Globus pallidus (tissue), 1 donor: ENCODE results near the gene C20orf141.
"Not testable (repeated sequence)": the region's sequence is repeated elsewhere in the genome, so short reads cannot be mapped to it uniquely, and the experiment has no call there.

Source experiments
- DNase-seq: peaks from one replicate; pipeline ENCODE4 v3.0.0-alpha.2; 2015; ENCODE audit warnings: low spot score

The C20orf141 gene, protein sequence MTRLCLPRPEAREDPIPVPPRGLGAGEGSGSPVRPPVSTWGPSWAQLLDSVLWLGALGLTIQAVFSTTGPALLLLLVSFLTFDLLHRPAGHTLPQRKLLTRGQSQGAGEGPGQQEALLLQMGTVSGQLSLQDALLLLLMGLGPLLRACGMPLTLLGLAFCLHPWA

DNA sequence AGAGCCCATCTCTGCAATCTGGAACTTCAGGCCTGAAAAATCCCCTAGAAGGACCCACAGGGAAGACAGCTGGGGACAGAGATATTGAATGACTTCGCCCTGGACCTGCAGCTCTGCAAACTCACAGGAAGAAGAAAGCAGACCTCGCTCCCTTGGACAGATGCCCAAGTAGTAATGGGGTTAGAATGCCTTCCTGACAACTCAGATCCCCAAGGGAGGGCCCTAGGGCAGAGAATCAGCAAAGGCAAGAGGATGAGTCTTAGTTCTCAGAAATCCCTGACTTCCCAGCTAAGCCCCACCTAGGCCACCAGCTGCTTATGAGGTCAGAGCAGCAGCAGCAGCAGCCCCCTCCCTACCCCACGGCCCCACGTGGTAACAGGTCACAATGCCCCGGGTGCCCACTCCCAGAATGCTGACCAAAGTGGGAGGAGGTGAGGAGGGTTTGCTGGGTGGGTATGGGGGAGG is at the start of gene C20orf141:
Gene C20orf141 (plus strand): TSS at position 401 of the 465 bp plus-strand sequence. CDS start 198 bp downstream, outside the sequence.
- DNase-seq = no peak

DNA sequence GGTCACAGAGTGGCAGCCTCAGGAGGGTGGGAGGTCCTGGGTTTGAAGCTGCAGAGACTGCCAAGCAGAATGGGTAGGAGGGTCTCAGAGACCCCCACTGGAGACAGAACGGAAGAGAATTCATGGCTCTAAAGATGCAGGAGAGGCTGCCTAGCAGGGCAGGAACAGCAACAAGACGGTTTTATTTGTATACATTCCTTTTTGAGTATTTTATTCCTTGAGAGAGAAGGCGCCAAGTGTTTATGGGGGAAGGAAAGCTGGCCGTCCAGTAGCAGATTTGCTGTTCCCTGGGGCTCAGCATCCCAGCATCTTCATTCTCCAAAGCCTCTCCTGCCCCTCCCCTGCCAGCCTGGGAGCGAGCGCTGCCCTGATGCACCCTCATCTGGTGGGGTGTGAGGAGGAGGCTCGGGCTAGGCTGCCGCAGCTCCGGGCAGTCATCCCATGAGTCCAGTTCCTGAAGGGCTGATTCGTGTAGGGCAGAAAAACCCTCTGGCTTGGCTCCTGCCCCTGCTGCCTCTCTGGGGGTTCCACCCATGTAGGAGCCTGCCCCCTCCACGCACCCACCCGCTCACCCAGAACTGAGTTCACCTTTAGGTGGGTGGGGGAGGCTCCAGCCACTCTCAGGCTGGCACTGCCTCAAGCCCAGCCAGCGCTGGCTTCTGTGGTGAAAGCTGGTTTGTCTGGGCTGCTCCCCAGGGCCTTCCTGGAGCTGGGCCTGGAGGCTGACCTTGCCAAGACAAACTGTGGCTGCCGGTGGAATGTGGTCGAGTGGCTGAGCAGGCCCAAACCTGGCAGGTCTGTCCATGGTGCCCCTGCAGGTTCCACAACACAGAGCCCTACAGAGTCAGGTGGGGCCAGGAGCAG is 46.8 kb upstream of the C20orf141 start:
- no peak for DNase-seq

DNA sequence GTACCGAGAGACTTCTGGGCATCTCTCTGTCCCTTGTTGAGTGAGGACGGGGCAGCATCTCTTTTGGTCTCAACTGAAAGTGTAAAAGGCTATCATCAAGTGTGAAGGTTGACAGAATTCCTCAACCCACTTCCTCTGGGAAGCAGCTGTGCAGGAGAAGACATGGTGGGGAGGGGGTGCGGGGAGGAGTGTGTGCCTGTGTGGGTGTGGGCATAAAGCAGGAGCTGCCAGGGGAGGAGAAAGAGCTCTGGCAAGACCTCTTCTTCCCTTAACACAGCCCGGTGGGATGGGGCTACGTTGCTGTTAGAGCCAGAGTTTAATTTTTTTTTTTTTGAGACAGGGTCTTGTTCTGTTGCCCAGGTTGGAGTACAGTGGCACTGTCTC is 46.2 kb upstream of the C20orf141 start:
- no peak for DNase-seq

DNA sequence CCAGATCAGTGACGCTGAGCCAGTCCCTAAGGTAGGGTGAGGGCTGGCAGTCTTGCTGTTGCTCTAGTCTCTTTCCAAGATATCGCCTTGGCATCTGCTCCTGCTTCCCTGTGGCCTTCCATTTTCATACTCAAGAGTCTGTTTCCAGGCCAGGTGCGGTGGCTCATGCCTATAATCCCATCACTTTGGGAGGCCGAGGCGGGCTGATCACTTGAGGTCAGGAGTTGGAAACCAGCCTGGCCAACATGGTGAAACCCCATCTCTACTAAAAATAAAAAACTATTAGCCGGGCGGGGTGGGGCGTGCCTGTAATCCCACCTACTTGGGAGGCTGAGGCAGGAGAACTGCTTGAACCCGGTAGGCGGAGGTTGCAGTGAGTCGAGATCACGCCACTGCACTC is 44.7 kb upstream of the C20orf141 start:
- DNase-seq = not testable (repeated sequence)

DNA sequence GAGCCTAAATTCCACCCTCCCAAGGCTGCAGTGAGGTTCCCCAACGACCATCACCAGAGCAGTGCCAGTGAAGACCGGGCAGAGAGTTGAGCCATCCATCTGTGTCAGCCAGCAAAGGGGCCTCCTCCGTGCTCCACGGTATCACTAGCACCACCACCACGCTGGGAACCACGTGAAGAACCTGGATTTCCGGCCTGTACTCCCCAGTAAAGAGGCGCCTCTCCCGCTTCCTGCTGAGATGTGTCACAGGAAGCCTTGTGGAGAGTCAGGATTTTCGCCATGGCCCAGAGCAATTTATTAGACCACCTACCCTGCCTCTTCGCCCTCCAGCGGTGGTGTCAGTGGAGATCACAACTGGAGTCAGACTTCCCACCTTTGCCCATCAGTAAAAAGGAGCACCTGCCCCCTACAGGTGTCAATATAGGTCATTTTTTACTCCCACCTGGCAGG is 43.1 kb upstream of the C20orf141 start:
- no peak for DNase-seq

DNA sequence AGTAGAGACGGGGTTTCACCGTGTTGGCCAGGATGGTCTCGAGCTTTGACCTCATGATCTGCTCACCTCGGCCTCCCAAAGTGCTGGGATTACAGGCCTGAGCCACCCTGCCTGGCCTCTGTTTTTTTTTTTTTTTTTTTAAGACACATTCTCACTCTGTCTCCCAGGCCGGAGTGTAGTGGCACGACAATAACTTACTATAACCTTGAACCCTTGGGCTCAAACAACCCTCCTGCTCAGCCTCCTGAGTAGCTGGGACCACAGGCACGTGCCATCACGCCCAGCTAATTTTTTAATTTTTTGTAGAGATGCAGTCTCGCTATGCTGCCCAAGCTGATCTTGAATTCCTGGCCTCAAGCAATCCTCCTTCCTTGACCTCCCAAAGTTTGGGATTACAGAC is 41.0 kb upstream of the C20orf141 start:
- DNase-seq = no peak

DNA sequence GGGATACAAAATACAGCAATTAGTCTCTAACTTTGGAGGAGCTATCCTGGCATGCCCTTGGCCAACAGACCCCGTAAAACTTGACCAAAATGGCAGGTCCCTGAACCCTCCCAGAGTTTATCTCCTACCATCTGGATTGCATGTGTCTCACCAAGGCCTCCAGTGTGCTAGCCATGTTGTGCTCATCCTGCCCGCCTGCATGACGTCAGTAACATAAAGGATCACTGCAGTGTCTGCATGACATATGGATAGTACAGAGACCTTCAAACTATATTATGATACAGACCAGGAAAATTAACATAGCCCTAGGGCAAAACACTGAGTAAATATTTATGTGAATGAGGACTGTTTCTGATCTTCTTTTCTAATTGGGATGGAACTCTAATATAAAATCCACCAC is 39.6 kb upstream of the C20orf141 start:
- DNase-seq = no peak

DNA sequence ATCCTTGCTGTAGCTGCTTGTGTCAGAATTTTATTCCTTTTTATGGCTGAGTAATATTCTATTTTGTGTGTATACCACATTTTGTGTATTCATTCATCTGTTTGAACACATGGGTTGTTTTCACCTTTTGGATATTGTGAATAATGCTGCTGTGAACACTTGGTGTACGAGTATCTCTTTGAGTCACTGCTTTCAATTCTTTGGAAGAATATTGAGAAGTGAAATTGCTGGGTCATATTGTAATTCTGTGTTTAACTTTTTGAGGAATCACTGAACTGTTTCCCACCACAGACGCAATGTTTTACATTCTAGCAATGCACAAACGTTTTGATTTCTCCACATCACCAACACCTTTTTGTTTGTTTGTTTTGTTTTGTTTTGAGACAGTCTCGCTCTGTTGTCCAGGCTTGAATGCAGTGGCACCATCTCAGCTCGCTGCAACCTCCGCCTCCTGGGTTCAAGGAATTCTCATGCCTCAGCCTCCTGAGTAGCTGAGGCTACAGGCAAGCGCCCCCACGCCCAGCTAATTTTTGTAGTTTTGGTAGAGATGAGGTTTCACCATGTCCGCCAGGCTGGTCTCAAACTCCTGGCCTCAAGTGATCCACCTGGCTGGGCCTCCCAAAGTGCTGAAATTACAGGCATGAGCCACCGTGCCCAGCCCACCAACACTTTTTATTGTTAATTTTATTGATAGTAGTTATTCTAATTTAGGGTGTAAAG is 36.0 kb upstream of the C20orf141 start:
- DNase-seq = no peak

DNA sequence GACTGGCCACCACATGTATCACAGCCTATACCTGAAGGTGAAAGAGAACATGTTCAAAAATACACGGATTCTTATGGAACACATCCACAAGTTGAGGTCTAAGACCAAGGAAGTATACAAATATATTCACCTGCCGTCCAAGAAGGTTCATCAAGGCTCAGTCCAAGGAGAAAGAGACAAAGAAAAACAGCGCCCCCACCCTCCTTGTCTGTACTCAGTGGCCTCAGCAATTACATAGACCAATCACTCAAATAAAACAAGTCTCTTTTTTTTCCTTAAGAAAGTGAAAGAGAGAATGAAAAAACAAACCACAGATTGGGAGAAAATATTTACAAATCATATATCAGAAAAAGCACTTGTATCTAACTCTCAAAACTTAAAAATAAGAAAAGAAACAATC is 33.8 kb upstream of the C20orf141 start:
- no peak for DNase-seq

DNA sequence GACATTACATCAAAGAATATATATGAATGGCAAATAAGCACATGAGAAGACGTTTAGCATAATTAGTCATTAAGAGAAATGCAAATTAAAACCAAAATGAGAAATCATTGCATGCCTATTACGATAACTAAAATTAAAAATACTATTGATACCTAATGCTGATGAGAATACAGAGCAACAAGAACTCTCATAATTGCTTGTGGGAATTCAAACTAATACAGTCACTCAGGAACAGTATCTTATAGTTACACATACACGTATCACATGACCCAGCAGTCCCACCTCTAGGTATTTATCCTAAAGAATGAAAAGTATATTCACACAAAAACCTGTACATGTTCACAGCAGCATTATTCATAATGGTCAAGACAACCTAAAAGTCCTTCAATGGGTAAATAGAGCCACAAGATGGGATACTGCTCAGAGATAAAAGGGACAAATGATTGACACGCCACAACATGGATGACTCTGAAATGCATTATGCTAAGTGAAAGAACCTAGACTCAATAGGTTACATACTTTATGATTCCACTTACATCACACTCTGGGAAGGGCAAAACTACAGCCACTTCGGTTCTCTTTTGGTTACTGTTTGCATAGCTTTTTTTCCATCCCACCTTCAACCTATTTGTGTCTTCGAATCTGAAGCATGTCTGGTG is 30.8 kb upstream of the C20orf141 start:
- DNase-seq = no peak

DNA sequence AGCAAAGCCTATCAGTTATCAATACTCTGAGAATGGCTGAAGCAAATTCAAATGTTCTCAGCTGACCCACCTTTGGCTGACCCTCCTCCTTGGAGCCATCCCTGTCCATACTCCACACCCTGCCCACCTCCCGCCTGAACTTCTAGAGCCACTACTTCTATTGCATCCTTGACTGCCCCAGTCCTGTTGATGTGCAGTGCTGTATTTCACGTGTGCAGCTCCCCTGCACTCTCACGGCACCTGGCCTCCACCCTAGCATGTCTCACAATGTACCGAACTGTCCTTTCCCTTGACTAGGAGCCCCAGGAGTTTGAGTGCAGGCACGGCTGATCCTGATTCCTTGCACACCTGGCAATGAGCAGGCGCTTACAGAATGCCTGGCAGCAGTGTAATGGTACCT is 21.3 kb upstream of the C20orf141 start:
- DNase-seq = no peak

DNA sequence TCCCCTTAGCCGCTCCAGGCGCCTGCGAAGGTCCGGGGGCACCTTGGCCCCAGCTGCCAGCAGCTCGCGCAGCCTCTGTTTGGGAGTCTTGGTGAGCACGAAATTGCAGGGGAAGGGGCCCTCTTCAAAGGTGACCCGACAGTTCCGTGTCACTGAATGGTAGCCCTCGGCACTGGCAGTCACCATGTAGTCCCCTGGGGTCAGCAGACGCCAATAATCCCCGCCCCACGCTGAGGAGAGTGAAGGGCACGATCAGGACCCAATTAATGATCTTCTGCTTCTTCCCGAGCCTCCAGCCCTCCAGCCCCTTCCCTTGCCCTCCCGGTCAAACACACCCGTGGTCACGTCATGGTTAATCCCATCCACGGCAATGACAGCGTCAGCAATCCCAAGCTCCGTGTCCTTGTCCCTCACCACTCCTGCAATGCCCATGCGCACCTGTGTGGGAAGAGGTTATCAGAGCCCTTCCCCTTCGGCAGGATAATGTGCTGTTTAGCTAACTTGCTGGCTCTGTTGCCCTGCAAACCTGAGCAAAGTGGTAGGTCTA is 20.5 kb upstream of the C20orf141 start:
- no peak for DNase-seq

DNA sequence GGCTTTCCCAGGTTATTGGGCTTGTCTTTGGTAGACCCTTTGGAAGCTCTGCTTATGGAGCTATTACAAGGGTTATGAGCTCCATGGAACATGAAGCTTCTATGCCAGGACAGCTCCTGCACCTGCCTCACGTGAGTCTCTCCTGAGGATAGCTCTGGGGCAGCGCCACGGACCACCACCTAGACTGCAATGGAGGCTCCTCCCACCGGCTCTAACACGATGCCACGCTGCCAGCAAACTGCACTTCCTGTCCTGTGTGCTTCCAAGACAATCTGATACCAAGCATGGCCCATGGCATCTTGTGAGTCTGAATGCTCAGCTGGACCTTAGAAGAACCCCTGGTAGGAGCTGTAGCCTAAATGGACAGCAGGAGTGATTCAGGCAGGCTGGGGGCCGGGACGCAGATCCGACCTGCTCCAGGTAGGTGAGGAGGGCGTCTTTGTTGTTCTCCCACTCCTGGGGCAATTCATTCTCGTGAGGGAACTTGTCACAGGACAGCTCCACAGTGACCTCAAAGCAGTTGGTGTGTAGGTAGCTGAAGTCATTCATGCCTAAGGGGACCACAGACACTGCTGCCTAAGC is 19.8 kb upstream of the C20orf141 start:
- no peak for DNase-seq

DNA sequence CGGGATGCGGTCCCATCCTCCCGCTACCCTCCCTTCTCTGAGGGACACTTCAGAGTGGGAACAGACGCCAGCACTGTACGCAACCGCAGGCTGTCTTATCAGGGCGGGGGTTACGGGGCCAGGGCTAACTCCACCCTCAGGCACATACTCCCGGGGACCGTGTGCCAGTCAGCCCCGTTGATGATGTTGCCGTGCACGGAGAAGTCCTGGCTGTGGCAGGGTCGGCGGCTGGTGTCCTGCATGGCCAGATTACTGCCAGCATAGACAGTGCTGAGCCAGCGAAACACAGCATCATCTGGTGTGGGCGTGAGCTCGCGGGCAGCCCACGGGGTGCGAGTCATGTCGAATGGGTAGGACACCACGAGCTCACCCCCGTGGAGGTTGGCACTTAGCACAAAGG is 19.3 kb upstream of the C20orf141 start:
- DNase-seq = no peak

DNA sequence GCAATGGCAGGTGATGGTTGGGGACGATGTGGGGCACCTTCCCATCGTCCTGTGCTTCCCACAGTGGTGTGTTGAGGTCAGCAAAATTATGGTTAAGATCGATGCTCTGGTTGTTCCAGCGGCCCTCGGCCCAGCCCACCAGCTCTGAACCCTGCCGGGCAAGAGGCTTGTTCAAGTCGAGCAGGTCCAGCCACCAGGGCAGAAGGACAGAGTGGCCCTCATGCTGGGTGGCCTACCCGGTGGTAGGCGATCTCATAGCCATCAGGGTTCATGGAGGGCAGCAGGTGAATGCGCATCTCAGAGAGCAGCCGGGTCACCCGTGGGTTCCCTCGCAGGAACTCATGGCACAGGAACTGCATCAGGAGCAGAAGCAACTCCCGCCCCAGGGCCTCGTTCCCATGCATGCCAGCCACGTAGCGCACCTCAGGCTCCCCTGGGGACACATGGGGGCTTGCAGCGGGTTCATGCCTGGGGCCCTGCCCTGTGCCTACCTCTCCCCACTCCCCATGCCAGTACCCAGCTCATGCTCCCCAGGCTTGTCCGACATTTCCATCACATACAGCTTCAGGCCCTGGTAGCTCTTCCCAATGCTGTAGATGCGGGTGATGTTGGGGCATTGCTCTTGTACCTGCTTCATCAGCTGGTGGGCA is 18.7 kb upstream of the C20orf141 start:
- no peak for DNase-seq

DNA sequence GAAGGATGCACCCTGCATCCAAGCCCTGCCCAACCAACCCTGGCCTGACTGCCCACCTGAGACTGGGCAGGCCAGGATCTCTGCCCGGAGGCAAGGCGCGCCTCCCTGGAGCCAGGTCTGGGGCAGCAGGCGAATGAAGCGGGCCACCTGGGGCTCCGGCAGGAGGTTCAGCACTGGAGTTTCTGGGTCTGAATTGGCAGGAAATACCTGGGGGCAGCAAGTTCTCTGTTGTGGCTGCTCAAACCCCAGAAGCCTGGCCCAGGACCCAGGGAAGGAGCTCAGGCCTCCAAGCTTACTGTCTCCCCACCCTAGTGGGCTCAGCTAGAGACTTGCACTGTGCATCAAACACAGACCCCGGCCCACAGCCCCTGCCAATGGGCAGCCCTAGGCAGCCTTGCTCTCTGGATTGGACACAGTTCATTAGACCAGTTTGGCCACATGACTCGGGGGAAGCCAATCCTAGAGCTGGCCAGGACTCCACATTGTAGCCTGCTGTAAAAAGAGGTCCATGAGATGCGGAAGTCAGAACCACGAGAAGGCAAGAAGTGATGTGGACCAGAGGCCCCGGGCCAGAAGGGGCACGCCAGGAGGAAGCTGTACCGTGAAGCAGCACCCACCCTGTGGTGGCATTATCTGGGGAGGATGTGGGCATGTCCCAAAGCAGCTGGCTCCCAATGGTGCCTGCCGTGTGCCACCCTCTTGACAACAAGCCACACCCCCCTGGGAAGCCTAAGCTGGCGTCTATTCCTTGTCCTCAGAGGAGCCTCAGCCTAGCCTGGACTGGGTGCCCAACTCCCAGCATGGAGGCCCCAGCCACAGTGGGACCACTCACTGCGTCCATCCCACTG is 17.4 kb upstream of the C20orf141 start:
- DNase-seq = no peak

DNA sequence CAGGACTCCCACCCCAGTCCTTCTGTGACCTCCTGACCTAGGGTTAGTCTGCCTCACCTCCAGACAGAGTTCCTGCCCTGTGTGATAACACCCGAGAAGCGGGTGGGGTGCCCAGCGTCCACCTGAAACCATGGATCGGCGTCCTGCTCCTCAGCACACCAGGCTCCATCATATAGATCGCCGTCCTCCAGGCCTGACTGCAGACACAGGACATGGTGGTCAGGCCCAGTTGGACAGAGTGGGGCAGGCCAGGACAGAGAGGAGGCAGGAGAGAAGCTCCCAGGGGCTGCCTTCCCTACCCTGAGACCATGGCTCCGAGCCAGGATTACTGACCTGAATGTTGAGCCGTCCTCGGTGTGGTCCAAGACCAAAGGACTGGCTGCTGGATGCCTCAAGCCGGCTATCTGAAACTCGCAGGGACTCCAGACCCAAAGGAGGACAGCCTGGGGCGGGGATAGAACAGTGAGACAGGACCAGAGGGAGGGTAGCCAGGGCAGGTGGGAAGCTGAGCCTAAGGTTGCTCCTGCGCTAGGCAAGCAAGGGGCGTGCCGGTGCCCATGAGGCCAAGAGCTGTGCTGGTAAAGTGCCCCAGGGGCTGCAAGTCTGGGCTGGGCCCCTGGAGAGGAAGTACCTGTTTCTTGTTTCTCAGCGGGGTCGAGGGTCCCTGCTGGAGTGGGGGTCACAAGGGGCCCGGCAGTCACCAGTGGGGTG is 16.5 kb upstream of the C20orf141 start:
- DNase-seq = no peak

DNA sequence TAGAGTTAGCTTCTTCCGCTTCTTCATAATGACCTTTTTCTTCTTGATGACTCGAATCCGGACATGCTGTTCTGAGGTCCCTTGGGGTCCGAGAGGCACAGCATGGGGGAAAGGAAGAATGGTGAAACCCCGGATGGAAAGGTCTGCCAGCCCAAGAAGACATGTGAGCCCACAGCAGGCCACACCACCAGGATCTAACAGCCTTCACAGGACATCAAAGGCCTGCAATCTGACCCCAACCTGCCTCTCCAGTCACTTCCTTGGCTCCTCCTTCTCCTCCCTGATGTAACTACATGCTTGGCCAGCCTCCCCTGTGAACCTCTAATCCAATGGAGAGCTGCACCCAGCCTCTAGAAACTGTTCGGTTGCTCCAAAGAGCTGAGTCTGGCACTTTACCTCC is 16.0 kb upstream of the C20orf141 start:
- no peak for DNase-seq

DNA sequence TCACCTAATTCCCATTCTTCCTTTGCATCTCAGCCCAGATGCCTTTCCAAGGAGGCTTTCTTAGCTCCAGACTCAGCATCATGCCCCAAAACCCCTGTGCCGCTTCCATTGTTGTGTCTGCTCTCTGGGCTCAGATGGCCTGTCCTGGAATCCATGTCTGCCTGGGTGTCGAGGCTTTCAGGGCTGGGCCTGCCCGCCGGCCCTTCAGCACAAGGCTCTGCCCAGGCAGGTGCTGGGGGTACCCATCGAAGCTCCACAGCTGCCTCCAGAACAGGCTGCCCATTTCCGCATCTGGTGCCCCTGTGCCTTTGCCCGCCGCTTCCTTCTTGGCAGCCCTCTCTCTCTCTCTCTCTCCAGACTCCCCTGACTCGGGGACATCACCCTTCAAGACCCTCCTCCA is 15.5 kb upstream of the C20orf141 start:
- DNase-seq = no peak
